Stimulated activated CD4-positive, alpha-beta T cell treated with anti-CD3 and anti-CD28 coated beads, TNF-alpha, amount 100 ng/mL, for 48 hours (primary cell): ENCODE data around the gene ABCA9.
"Not testable (repeated sequence)": the region's sequence is repeated elsewhere in the genome, so short reads cannot be mapped to it uniquely, and the experiment has no call there.

ENCODE experiments used
- DNase-seq, 3 donors: peaks; one replicate each; pipeline ENCODE4 v3.0.0-alpha.2; 2020; ENCODE audit warnings: low read depth in 3 of 3

ABCA9 gene

GRCh38 chr17:68953340-68953997 lies 107.3 kb downstream of the ABCA9 start:
- DNase-seq = no peak

- no peak for DNase-seq
These were observed 110.0 kb downstream of the ABCA9 start for GRCh38 chr17:68950725-68951124.

- DNase-seq = not testable (repeated sequence)
These were observed 112.9 kb downstream of the ABCA9 start for GRCh38 chr17:68947868-68948267.

DNA sequence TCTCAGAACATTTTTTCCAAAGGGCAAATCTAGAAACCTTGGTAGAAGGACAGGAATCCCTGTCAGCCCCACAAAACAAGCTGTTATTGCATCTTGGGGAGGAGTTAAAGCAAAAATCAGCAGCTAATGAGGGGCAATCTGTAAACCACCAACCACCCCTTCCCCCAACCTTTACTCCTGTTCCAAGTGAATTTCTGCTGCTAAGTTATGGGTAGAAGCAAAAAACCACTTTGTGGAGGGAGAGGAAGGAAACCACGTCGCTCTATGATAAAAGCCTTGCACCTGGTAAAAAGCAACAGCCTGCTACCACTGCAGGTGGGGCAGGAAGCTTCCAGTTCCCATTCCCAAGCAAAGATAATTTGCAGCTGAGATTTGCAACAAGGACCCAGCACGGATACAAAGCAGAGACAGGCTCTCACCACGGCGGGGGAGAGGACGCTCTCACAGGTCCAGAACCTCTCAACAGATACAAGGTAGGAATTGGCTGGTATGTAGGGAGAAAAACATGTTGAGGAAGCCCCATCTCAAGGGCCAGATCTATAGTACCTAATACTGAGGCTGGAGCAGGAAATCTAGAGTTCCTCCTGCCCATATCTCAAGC lies 116.2 kb downstream of the ABCA9 start:
- no peak for DNase-seq

GRCh38 chr17:68943812-68944182 lies 116.9 kb downstream of the ABCA9 start:
- not testable (repeated sequence) for DNase-seq

DNA sequence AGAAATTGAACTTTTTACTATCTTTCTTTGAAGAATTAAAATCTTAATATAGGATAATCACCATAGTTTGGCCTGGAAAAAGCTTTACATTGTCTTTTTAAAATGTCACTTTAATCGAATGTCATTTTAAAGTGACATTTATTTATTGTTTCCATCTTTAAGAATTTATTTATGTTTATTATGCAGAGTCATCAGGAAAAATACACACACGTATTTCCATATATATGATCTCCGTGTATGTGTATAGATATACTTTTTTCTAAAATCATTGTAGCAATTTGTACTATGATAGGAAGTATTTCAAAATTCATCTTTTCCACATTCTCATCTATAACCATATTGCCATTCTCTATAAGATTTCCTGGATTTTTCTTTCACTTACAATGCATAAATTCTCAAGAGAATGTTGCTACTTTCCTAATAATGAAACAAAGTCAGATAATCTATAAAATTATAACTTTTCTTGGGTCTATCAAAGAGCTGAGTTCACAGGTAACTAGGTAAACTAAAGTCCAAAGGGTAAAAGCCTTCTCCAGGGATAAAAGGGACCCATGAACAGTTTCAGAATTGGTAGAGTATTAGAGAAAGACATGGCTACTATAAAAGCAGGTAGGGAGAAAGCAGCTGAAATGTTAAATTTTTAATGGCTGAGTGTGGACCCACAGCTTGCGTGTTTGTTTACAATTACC lies 117.5 kb downstream of the ABCA9 start:
- no peak for DNase-seq

DNA sequence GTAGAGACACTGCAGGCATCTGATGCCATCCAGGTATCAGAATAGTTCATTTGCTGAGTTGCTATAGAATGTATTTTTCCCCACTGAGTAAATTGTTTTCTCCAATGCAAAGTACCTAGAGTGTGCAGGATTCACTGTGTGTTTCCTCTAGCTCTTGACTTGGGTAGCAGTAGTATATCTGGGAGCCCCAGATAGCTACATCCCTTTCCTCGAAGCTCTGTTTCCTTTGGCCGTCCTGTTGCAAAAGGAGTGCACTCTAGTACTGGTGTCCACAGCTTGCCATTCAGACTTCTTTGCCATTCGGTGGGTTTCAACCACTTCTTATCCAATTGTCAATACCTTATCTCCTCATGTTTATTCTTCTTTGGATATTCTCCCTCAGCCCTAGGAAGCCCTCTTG lies 118.3 kb downstream of the ABCA9 start:
- DNase-seq = no peak

DNA sequence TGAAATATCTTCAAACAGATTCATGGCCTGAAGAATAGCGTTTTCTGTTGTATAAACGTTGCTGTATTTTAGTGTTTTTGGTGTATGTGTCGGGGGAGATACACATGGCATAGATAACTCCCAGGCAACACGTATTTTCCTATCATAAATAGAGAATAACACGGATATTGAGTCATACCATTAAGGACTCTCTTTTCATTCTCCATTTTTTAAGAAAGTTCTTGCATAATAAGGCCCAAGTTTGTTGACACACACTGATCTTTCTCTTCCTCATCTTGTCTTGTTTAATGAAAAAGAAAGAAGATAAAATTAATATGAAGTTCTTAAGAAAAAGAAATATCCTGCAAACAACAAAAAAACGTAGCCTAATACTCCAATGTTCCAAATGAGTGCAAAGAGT lies 119.0 kb downstream of the ABCA9 start:
- no peak for DNase-seq

GRCh38 chr17:68939195-68939594 lies 121.5 kb downstream of the ABCA9 start:
- no peak for DNase-seq

DNA sequence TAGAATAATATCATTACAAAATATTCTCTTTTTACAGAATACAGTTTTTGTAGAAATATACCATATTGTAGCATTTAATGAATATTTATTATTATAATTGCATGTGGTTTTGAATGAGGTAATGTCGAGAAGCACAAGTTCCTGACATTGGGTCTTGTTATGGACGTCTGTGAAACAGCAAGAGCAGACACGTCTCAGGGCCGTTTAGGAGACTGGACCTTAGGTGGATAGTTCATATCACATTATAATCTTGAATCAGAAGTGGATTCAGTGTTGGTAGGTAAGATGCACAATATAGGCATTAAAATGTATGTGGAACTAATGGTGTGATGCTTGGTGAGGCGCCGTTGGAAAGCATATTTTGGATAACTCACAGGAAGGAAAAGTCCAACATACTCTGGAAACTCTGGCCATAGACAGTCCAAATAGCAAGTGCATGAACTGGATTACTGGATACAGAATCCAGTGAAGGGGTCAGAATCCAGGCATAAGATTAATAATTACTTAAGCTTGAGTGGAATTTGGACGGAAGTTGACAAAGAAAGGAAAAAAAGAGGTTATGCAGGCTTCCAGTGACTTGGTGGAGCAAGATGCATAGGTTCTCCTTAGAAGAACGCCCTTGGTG lies 122.7 kb downstream of the ABCA9 start:
- DNase-seq = no peak

DNA sequence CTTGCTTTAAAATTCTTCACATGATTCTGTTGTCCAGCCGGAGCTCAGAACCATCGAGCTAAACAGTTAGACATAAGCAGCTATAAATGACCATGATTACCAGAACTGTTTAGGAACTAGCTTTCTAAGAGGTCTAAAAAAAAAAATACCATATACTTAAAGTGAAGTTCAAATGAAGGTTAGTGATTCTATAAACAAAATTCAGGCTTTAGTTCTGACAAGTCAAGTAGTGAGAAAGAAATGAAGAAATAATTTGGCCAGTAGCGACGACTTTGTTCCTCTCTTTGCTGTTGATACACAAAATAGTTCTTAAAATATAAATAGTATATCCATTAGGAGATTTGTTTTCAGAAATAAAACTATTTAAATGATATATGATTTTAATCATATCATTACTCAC lies 133.2 kb downstream of the ABCA9 start:
- no peak for DNase-seq

DNA sequence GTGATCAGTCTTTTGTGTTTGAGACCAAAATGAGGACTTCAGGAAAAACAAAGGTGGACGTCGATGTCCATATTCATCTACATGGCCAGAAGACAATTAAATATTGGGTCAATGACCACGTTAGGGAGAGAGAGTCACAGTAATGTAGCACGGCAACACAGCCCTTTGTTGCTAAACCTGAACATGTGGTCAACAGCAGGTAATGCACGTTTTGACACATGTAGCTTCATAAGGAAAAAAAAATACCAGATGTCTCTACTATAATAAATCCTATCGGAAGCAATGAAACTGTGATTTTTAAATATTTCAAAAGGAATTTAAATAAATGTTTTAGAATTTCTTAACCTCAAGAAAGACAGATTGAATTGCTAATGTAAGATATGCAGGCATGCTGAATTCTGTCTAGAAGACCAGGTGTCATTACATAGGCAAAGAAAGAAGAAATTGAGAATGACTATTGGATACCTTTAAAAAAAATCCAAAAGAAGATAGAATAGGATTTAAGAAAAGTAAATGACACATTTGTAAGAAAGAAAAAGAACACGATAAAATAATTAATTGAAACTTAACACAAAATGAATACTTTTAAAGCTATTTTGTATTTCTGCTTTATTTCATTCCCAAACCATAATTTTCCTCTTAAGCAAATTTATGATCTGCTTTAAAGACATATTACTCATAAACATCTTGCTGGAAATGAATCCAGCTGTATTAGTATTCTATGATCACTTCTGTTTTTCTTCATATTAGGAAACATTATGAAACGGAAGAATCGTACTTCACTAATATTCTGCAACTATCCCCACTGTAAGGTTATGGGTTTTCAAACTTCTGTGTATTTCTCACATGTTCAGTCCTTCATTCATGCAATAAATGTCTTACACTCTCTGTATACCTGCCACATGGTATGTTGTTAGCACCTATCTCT lies 135.7 kb downstream of the ABCA9 start:
- no peak for DNase-seq
